IMR-90 (cell line): Measurements from ENCODE around the gene PLA2G2C. TPM values are rescaled to one million over a fixed set of nuclear protein-coding genes. Genes with fewer than 3 reads are reported as not detected.
"Not testable (repeated sequence)": the region's sequence is repeated elsewhere in the genome, so short reads cannot be mapped to it uniquely, and the experiment has no call there.

ENCODE experiments used
- ATAC-seq: fragments of 200-7000 bp; cut with Tn5 transposase; 2 replicates; pipeline ENCODE4 v1.9.1; 2020; ENCODE audit warnings: low read depth, mild to moderate bottlenecking, moderate library complexity
- BruUV-seq: library from RNA; stranded (reverse); fragments of 400-500 nt; replicated peaks from 2 replicates; lab custom pipeline; 2021; lab: Mats Ljungman, UMichigan
- CTCF ChIA-PET: fragments of 300-600 bp; formaldehyde crosslinking; extraction: SDS; loops from one replicate; lab custom pipeline; 2021; ENCODE audit warnings: antibody characterized with exemption; lab: Yijun Ruan, JAX
- POLR2A ChIA-PET: fragments of 300-600 bp; sonication (Branson Sonifier 250); formaldehyde crosslinking; loops from one replicate; lab custom pipeline; 2022; ENCODE audit warnings: antibody characterized with exemption; ENCODE audit not compliant: unreplicated experiment; lab: Charles Lee
- DNase-seq: peaks from one replicate; pipeline ENCODE4 v3.0.0; 2013
- H2AFZ ChIP-seq: replicated peaks from 2 replicates; pipeline ENCODE3; 2013; ENCODE audit warnings: low read length, mild to moderate bottlenecking; ENCODE audit not compliant: poor library complexity
- H2AK5ac ChIP-seq: 2 replicates; pipeline ENCODE4 v1.6.1; 2013; ENCODE audit warnings: low read depth, low read length, inconsistent platforms
- H2AK9ac ChIP-seq: replicated peaks from 2 replicates; pipeline ENCODE3; 2013; ENCODE audit warnings: mild to moderate bottlenecking, low read depth, low read length, moderate library complexity; ENCODE audit not compliant: poor library complexity
- H2BK120ac ChIP-seq: 2 replicates; pipeline ENCODE4 v1.6.1; 2013; ENCODE audit warnings: low read depth, low read length, inconsistent platforms
- H2BK15ac ChIP-seq: 3 replicates; pipeline ENCODE4 v1.6.1; 2013; ENCODE audit warnings: low read depth, low read length, inconsistent platforms
- H2BK20ac ChIP-seq: 2 replicates; pipeline ENCODE4 v1.6.1; 2013; ENCODE audit warnings: low read depth, mild to moderate bottlenecking, inconsistent platforms, low read length, moderate library complexity
- H2BK5ac ChIP-seq: 2 replicates; pipeline ENCODE4 v1.6.1; 2013; ENCODE audit warnings: mild to moderate bottlenecking, low read depth, low read length, inconsistent platforms; ENCODE audit not compliant: poor library complexity, severe bottlenecking
- H3K14ac ChIP-seq: replicated peaks from 2 replicates; pipeline ENCODE4 v1.6.1; 2013; ENCODE audit warnings: low read depth, low read length, inconsistent platforms
- H3K18ac ChIP-seq: 2 replicates; pipeline ENCODE4 v1.6.1; 2013; ENCODE audit warnings: low read depth, low read length, control low read depth
- H3K23ac ChIP-seq: 2 replicates; pipeline ENCODE4 v1.6.1; 2013; ENCODE audit warnings: low read depth, low read length, inconsistent platforms
- H3K27ac ChIP-seq: 2 replicates; pipeline ENCODE4 v1.5.1; 2013; ENCODE audit warnings: mild to moderate bottlenecking, control low read depth, low read length; ENCODE audit not compliant: insufficient read depth
- H3K27me3 ChIP-seq: 2 replicates; pipeline ENCODE4 v1.6.1; 2013; ENCODE audit warnings: low read length; ENCODE audit not compliant: control insufficient read depth, insufficient read depth
- H3K36me3 ChIP-seq: 2 replicates; pipeline ENCODE4 v1.6.1; 2013; ENCODE audit warnings: low read length, mixed read lengths; ENCODE audit not compliant: control insufficient read depth, insufficient read depth
- H3K4ac ChIP-seq: 2 replicates; pipeline ENCODE4 v1.6.1; 2013; ENCODE audit warnings: low read depth, low read length, inconsistent platforms
- H3K4me1 ChIP-seq: 2 replicates; pipeline ENCODE4 v1.6.1; 2013; ENCODE audit warnings: low read length, mixed read lengths; ENCODE audit not compliant: control insufficient read depth, insufficient read depth
- H3K4me2 ChIP-seq: 2 replicates; pipeline ENCODE4 v1.6.1; 2013; ENCODE audit warnings: low read depth, mild to moderate bottlenecking, control low read depth, low read length, moderate library complexity
- H3K4me3 ChIP-seq: 2 replicates; pipeline ENCODE4 v1.5.1; 2013; ENCODE audit warnings: low read depth, mild to moderate bottlenecking, control low read depth, low read length, moderate library complexity; ENCODE audit not compliant: insufficient read depth
- H3K56ac ChIP-seq: 2 replicates; pipeline ENCODE4 v1.6.1; 2013; ENCODE audit warnings: low read length, inconsistent platforms; ENCODE audit not compliant: insufficient read depth; ENCODE audit errors: extremely low read depth
- H3K79me1 ChIP-seq, 2 experiments: 2 replicates each; pipeline ENCODE4 v1.6.1; 2013; ENCODE audit warnings: low read length in 2 of 2, inconsistent platforms in 1 of 2, low read depth in 1 of 2
- H3K9ac ChIP-seq: 2 replicates; pipeline ENCODE4 v1.6.1; 2013; ENCODE audit warnings: low read depth, low read length, control low read depth
- H3K9me1 ChIP-seq: 2 replicates; pipeline ENCODE4 v1.6.1; 2013; ENCODE audit warnings: low read length, inconsistent platforms; ENCODE audit not compliant: insufficient read depth
- H3K9me3 ChIP-seq: 2 replicates; pipeline ENCODE4 v1.6.1; 2013; ENCODE audit warnings: low read length; ENCODE audit not compliant: control insufficient read depth, insufficient read depth
- H4K20me1 ChIP-seq: 2 replicates; pipeline ENCODE4 v1.6.1; 2013; ENCODE audit warnings: low read length, inconsistent platforms; ENCODE audit not compliant: insufficient read depth
- H4K5ac ChIP-seq: 2 replicates; pipeline ENCODE4 v1.6.1; 2013; ENCODE audit warnings: mild to moderate bottlenecking, low read depth, low read length, control low read depth
- H4K8ac ChIP-seq, 2 experiments: 2 replicates each; pipeline ENCODE4 v1.6.1; 2013; ENCODE audit warnings: low read depth in 2 of 2, low read length in 2 of 2, control low read depth in 1 of 2, inconsistent platforms in 1 of 2
- H4K91ac ChIP-seq: 2 replicates; pipeline ENCODE4 v1.6.1; 2013; ENCODE audit warnings: low read depth, low read length, inconsistent platforms; ENCODE audit not compliant: insufficient read depth
- WGBS, 2 experiments: methylation state at CpG; one replicate each; pipeline versions ENCODE4 v1.1.5 to v1.1.7; 2013; ENCODE audit warnings: missing lambda C conversion rate in 2 of 2; ENCODE audit not compliant: insufficient read length in 1 of 2; ENCODE audit errors: extremely low coverage in 2 of 2; 5-methylcytosine and 5-hydroxymethylcytosine counted together
- dilution Hi-C: fragments of 300-500 bp; cut with HindIII; formaldehyde crosslinking; loops from one replicate; pipeline ENCODE4 v1.14.3; 2018; ENCODE audit warnings: low sequenced_read_pairs; ENCODE audit not compliant: unreplicated experiment
- in situ Hi-C: fragments of 300-500 bp; cut with MboI; formaldehyde crosslinking; loops from 3 replicates; pipeline ENCODE4 v1.14.3; 2019; ENCODE audit warnings: low sequenced_read_pairs, inconsistent platforms, mixed read lengths
- intact Hi-C: fragments of 100-400 bp; cut with micrococcal nuclease; formaldehyde crosslinking; loops from 2 replicates; pipeline ENCODE4 v1.10.0; 2022
- polyA plus RNA-seq, 3 experiments: library from polyadenylated mRNA; depleted of rRNA; stranded (reverse); fragments of >200 nt; gene quantifications; 2 replicates each; pipeline ENCODE4 v1.2.3, GENCODE V29; 2012; ENCODE audit warnings: low replicate concordance in 1 of 3
- total RNA-seq: library from RNA; depleted of rRNA; stranded (reverse); fragments of >200 nt; gene quantifications from 2 replicates; pipeline ENCODE4 v1.2.3, GENCODE V29; 2012

Gene PLA2G2C
- total and polyA plus RNA-seq, 2 of the 4 experiments (the other 2 are of a cell fraction), result not detected

- H4K5ac ChIP-seq, H3K56ac ChIP-seq, H3K4me2 ChIP-seq, ATAC-seq, DNase-seq, POLR2A ChIA-PET, H3K4me3 ChIP-seq, H3K4me1 ChIP-seq, H2BK15ac ChIP-seq, H3K79me1 ChIP-seq, H3K4ac ChIP-seq, H3K36me3 ChIP-seq, H4K20me1 ChIP-seq, H2BK5ac ChIP-seq, H2BK120ac ChIP-seq, H3K9me3 ChIP-seq, H3K9ac ChIP-seq, dilution Hi-C loops, H4K8ac ChIP-seq, H2AFZ ChIP-seq, H3K27ac ChIP-seq, H2AK5ac ChIP-seq, BruUV-seq, H2AK9ac ChIP-seq, H3K14ac ChIP-seq, H3K23ac ChIP-seq, H3K9me1 ChIP-seq, H4K91ac ChIP-seq, H2BK20ac ChIP-seq, H3K18ac ChIP-seq: not testable (repeated sequence)
- in situ Hi-C loops, result loop anchor here (25.0 kb wide), 1 partner anchor 418 kb away; the partner anchor contains the start of gene PINK1
- intact Hi-C loops, result loop anchor here (5.0 kb wide), 1 partner anchor 413 kb away; the partner anchor contains the start of gene PINK1
- CTCF ChIA-PET, result interaction anchor here (0.6 to 0.9 kb wide), 2 partner anchors 13 to 24 kb away, joined by 3 to 5 read pairs; no protein-coding TSS in a partner anchor
- H3K27me3 ChIP-seq, result peaks cover 36% of the 10 kb centered on the region
- 86% methylated on average over 1 of the region's 6 CpGs; no CpG with 5 or more reads in 1 of the 2 experiments for WGBS, 2 experiments
These were observed 32.7 kb upstream of the PLA2G2C start for GRCh38 chr1:20219053-20219452.
